CD4-positive, alpha-beta T cell (primary cell): ENCODE data around the gene FAM131C. TPM values are rescaled to one million over a fixed set of nuclear protein-coding genes. Genes with fewer than 3 reads are reported as not detected.

Experiments used
- ATAC-seq: fragments of 200-7000 bp; cut with Tn5 transposase; one replicate; pipeline ENCODE4 v1.10.0; 2022; ENCODE audit warnings: mild to moderate bottlenecking; ENCODE audit not compliant: poor library complexity
- CTCF ChIA-PET: fragments of 350-600 bp; sonication (Branson Sonifier 250); formaldehyde crosslinking; loops from one replicate; lab custom pipeline; 2021; ENCODE audit warnings: antibody characterized with exemption, inconsistent platforms; lab: Charles Lee
- POLR2A ChIA-PET: fragments of 350-600 bp; sonication (Branson Sonifier 250); formaldehyde crosslinking; loops from one replicate; lab custom pipeline; 2021; ENCODE audit warnings: antibody characterized with exemption, inconsistent platforms; lab: Charles Lee
- DNase-seq, 14 experiments: peaks; one replicate each; pipeline ENCODE4 v3.0.0-alpha.2; 2013 to 2020; ENCODE audit warnings: mixed read lengths in 2 of 14
- H3K27ac ChIP-seq, 2 donors: one replicate each; pipeline versions ENCODE4 v1.5.1 to v1.7.0; 2013; ENCODE audit warnings: low read length in 2 of 2, low read depth in 1 of 2, mild to moderate bottlenecking in 1 of 2
- H3K27me3 ChIP-seq, 2 experiments: 1 replicate in 1 of 2; 2 replicates in 1 of 2; pipeline versions ENCODE4 v1.6.1 to v1.7.0; 2013; ENCODE audit warnings: low read length in 2 of 2, control low read depth in 1 of 2, mild to moderate bottlenecking in 1 of 2, moderate library complexity in 1 of 2; ENCODE audit not compliant: insufficient read depth in 2 of 2, control insufficient read depth in 1 of 2
- H3K36me3 ChIP-seq: one replicate; pipeline ENCODE4 v1.6.1; 2013; ENCODE audit warnings: low read length, control low read depth; ENCODE audit not compliant: insufficient read depth
- H3K4me1 ChIP-seq: one replicate; pipeline ENCODE4 v1.6.1; 2013; ENCODE audit warnings: low read length, control low read depth; ENCODE audit not compliant: insufficient read depth
- H3K4me3 ChIP-seq: one replicate; pipeline ENCODE4 v1.5.1; 2013; ENCODE audit warnings: mild to moderate bottlenecking, low read length, moderate library complexity
- H3K9me3 ChIP-seq, 2 experiments: 1 replicate in 1 of 2; 2 replicates in 1 of 2; pipeline versions ENCODE4 v1.6.1 to v1.7.0; 2013; ENCODE audit warnings: low read length in 2 of 2, mild to moderate bottlenecking in 2 of 2, control low read depth in 1 of 2, moderate library complexity in 1 of 2; ENCODE audit not compliant: control insufficient read depth in 1 of 2, insufficient read depth in 1 of 2
- H3K27ac Mint-ChIP-seq: one replicate; pipeline ENCODE4 v1.8.0; 2020; ENCODE audit warnings: mixed read lengths
- H3K27me3 Mint-ChIP-seq: one replicate; pipeline ENCODE4 v1.8.0; 2021; ENCODE audit warnings: mixed read lengths
- H3K36me3 Mint-ChIP-seq: one replicate; pipeline ENCODE4 v1.8.0; 2021; ENCODE audit warnings: low read depth, mixed read lengths
- H3K4me1 Mint-ChIP-seq: one replicate; pipeline ENCODE4 v1.8.0; 2021; ENCODE audit warnings: low read depth, mixed read lengths
- H3K4me3 Mint-ChIP-seq: one replicate; pipeline ENCODE4 v1.8.0; 2020; ENCODE audit warnings: mild to moderate bottlenecking, mixed read lengths
- H3K9me3 Mint-ChIP-seq: one replicate; pipeline ENCODE4 v1.8.0; 2020; ENCODE audit warnings: mixed read lengths
- intact Hi-C, 2 experiments: fragments of 100-400 bp; cut with DNase I in 1 of 2; cut with micrococcal nuclease in 1 of 2; formaldehyde crosslinking; loops; one replicate each; pipeline versions ENCODE4 v1.15.1 to v1.9.0; 2023 to 2025; cut with DNase I, micrococcal nuclease
- total RNA-seq, 174 experiments: library from RNA in 2 of 174; stranded (reverse) in 2 of 174; gene quantifications; one replicate each; pipeline ENCODE4 v1.2.3 and lab custom pipeline; 2021 to 2026
- TF ChIP-seq, protein P1 (sequence below): fragments of 200-600 bp; IDR thresholded peaks from one replicate; pipeline ENCODE4 v1.8.0; 2022; ENCODE audit warnings: antibody characterized with exemption, mild to moderate bottlenecking

The FAM131C gene
- total RNA-seq, 2 experiments from 2014 or later: not detected

DNA sequence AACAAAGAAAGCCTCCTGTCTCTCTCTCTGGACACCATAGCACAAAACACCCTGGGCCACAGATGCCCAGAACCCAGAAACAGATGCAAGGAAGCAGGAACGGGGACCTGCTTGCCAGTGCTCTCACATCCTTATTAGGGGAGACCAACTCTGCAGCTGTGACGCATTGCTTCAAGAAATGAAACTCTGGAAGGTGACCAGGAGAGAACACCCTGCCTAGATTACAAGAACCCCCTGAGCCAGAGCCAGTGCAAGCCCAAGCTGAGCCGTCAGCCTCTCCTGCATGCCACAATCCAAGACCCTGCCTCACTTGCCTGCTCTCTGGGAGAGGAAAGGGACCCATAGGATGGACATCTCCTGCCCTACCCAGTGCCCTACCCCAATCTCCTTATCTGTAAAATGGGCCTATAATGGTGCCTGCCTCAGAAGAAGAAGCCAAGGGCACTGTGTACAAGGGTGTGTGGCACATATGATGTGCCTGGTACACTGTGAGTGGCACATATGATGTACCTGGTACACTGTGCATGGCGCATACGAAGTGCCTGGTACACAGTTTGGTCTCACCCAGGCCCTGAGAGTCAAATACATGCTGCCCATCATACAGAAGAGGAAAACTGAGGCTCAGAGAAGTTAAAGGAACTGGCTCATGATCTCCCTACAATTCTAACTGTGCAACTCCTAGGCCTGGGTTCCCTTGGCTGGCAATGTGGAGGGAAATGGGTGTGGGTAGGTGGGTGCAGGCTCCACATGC lies 16.8 kb upstream of the FAM131C start:
- intact Hi-C loops: no loop called here
- no peaks in the 10 kb centered on the region for H3K4me1 Mint-ChIP-seq
- no peak overlapping the region for H3K27ac ChIP-seq
- no peak overlapping the region for H3K27ac Mint-ChIP-seq
- ATAC-seq (no peak), DNase-seq (no peak)
- H3K4me1 ChIP-seq: no peaks in the 10 kb centered on the region
- H3K4me3 ChIP-seq: no peak overlapping the region
- no peaks in the 10 kb centered on the region for H3K27me3 ChIP-seq
- no peaks in the 10 kb centered on the region for H3K9me3 Mint-ChIP-seq
- H3K9me3 ChIP-seq: no peaks in the 10 kb centered on the region
- ChIA-PET CTCF (no interaction called here), POLR2A (interaction anchor here (0.6 kb wide), 1 partner anchor 273 kb away, joined by 6 read pairs; no protein-coding TSS in a partner anchor)
- TF ChIP-seq, protein P1, sequence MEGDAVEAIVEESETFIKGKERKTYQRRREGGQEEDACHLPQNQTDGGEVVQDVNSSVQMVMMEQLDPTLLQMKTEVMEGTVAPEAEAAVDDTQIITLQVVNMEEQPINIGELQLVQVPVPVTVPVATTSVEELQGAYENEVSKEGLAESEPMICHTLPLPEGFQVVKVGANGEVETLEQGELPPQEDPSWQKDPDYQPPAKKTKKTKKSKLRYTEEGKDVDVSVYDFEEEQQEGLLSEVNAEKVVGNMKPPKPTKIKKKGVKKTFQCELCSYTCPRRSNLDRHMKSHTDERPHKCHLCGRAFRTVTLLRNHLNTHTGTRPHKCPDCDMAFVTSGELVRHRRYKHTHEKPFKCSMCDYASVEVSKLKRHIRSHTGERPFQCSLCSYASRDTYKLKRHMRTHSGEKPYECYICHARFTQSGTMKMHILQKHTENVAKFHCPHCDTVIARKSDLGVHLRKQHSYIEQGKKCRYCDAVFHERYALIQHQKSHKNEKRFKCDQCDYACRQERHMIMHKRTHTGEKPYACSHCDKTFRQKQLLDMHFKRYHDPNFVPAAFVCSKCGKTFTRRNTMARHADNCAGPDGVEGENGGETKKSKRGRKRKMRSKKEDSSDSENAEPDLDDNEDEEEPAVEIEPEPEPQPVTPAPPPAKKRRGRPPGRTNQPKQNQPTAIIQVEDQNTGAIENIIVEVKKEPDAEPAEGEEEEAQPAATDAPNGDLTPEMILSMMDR: no peak
- no peak overlapping the region for H3K4me3 Mint-ChIP-seq
- no peaks in the 10 kb centered on the region for H3K36me3 Mint-ChIP-seq
- no peaks in the 10 kb centered on the region for H3K36me3 ChIP-seq
- no peaks in the 10 kb centered on the region for H3K27me3 Mint-ChIP-seq

DNA sequence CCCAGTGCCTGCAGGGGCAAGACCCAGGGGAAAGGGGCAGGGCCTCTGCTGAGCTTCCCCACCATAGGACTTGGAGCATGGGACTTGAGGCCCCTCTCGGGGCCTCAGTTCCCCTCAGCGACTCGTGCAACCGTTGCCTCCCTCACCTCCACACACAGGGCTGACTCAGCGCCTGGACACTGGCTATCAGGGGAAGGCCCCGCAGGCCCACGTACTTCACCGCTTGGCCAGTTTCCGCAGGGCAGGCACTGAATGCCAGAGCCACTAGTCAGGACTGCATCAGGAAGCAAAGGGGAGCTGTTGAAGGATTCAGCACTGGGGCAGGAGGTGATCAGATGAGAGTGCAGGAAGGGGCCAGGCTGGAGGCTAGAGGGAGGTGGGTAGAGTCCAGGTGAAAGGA lies 15.5 kb upstream of the FAM131C start:
- Histone ChIP-seq H3K27me3 (no peaks in the 10 kb centered on the region), H3K36me3 (no peaks in the 10 kb centered on the region), H3K9me3 (no peaks in the 10 kb centered on the region), H3K4me3 (no peak overlapping the region), H3K27ac (no peak overlapping the region), H3K4me1 (no peaks in the 10 kb centered on the region)
- Mint-ChIP-seq H3K27ac (no peak overlapping the region), H3K9me3 (no peaks in the 10 kb centered on the region), H3K36me3 (no peaks in the 10 kb centered on the region), H3K4me3 (no peak overlapping the region), H3K4me1 (no peaks in the 10 kb centered on the region), H3K27me3 (no peaks in the 10 kb centered on the region)
- TF ChIP-seq, protein P1: no peak
- ChIA-PET POLR2A (no interaction called here), CTCF (no interaction called here)
- no peak for ATAC-seq
- intact Hi-C loops: no loop called here
- no peak for DNase-seq

DNA sequence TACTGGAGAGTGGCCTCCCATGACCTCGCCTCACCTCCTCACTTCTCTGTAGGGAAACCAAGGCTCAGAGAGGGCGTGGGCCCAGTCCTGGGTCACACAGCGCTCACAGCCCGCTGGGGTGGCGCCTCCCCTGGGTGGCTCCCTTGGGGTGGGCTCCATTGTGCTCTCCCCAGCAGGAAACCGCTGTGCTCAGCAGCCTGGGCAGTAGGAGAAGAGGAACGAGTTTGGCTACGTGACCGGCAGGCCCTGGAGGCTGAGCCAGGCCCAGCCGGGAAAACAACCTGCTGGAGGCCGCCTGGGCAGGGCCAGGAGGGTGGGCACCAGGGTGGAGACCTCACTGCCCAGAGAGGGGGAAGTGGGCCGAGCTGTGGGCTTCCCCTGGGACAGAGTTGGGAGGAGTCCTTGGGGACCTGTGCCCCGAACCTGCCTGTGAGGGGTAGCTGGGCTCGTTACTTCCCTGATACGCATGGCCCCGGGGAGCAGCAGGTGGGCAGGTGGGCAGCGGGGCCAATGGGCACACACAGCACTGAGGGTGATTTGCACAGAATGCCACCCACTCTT lies 15.0 kb upstream of the FAM131C start:
- TF ChIP-seq, protein P1: no peak
- Histone ChIP-seq H3K4me1 (no peaks in the 10 kb centered on the region), H3K9me3 (no peaks in the 10 kb centered on the region), H3K4me3 (no peak overlapping the region), H3K27me3 (no peaks in the 10 kb centered on the region), H3K36me3 (no peaks in the 10 kb centered on the region), H3K27ac (no peak overlapping the region)
- no peak for DNase-seq
- H3K27ac Mint-ChIP-seq: no peak overlapping the region
- no peak for ATAC-seq
- H3K9me3 Mint-ChIP-seq: no peaks in the 10 kb centered on the region
- H3K4me3 Mint-ChIP-seq: no peak overlapping the region
- H3K4me1 Mint-ChIP-seq: no peaks in the 10 kb centered on the region
- H3K27me3 Mint-ChIP-seq: no peaks in the 10 kb centered on the region
- ChIA-PET POLR2A (no interaction called here), CTCF (no interaction called here)
- H3K36me3 Mint-ChIP-seq: no peaks in the 10 kb centered on the region
- intact Hi-C loops: no loop called here
